HEK293T (cell line): ENCODE data around the gene CARD14.

Experiments used
- BHLHE40 ChIP-seq: fragments of 450-650 bp; IDR thresholded peaks from 2 replicates; pipeline ENCODE4 v1.6.1; 2016; ENCODE audit warnings: mild to moderate bottlenecking, moderate library complexity, borderline replicate concordance
- CTBP1 ChIP-seq: fragments of 450-650 bp; IDR thresholded peaks from 2 replicates; pipeline ENCODE4 v1.6.1; 2016; ENCODE audit warnings: borderline replicate concordance
- ELF4 ChIP-seq: fragments of 450-650 bp; IDR thresholded peaks from 2 replicates; pipeline ENCODE4 v1.6.1; 2017; ENCODE audit warnings: antibody characterized with exemption
- FOXM1 ChIP-seq: fragments of 450-650 bp; IDR thresholded peaks from 2 replicates; pipeline ENCODE4 v1.6.1; 2017; ENCODE audit warnings: mild to moderate bottlenecking, borderline replicate concordance
- LEF1 ChIP-seq: fragments of 450-650 bp; IDR thresholded peaks from 2 replicates; pipeline ENCODE4 v1.6.1; 2017; ENCODE audit warnings: mild to moderate bottlenecking, borderline replicate concordance
- NFRKB ChIP-seq: fragments of 450-650 bp; IDR thresholded peaks from 2 replicates; pipeline ENCODE4 v1.6.1; 2016; ENCODE audit warnings: mild to moderate bottlenecking, moderate library complexity
- SUZ12 ChIP-seq: fragments of 450-650 bp; IDR thresholded peaks from 2 replicates; pipeline ENCODE4 v1.6.1; 2016; ENCODE audit warnings: mild to moderate bottlenecking
- TARDBP ChIP-seq: fragments of 450-650 bp; IDR thresholded peaks from 2 replicates; pipeline ENCODE4 v1.6.1; 2016

DNA sequence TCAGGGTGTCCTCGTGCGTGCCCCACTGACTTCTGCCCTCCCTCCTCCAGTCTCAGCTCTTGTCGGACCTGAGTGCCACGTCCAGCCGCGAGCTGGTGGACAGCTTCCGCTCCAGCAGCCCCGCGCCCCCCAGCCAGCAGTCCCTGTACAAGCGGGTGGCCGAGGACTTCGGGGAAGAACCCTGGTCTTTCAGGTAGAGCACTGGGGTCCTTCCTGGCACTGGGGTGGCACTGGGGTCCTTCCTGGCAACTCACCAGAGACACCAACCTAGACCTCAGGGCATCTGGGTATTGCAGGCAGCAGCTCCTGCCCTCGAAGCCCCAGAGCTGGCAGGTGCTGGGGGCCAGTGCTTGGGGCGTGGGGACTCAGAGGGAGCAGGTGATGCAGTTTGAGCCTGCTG, 25.3 kb downstream of the CARD14 start:
- TF ChIP-seq ELF4 (no peak), BHLHE40 (no peak), CTBP1 (no peak), SUZ12 (no peak), LEF1 (no peak), FOXM1 (no peak), NFRKB (no peak), TARDBP (no peak)
